H1 (cell line): ENCODE measurements around the gene C11orf58. TPM values are rescaled to one million over a fixed set of nuclear protein-coding genes. Genes with fewer than 3 reads are reported as not detected.

ENCODE experiments used
- CTCF ChIA-PET: fragments of 300-600 bp; sonication (Branson Sonifier 250); formaldehyde crosslinking; loops from one replicate; lab custom pipeline; 2021; ENCODE audit not compliant: partially characterized antibody; lab: Charles Lee
- POLR2A ChIA-PET: fragments of 300-600 bp; sonication (Branson Sonifier 250); formaldehyde crosslinking; loops from one replicate; lab custom pipeline; 2021; ENCODE audit warnings: inconsistent platforms; ENCODE audit not compliant: partially characterized antibody; lab: Charles Lee
- DNase-seq, 2 experiments: peaks; one replicate each; pipeline versions ENCODE4 v3.0.0 to v3.0.0-alpha.2; 2010 to 2022; ENCODE audit warnings: low spot score in 2 of 2, low read depth in 1 of 2, mixed read lengths in 1 of 2
- FAIRE-seq: peaks from 2 replicates; lab custom pipeline; 2011; peaks lifted over from hg19 to GRCh38; lab: Jason Lieb, UNC
- H2AFZ ChIP-seq: 2 replicates; pipeline ENCODE4 v1.8.1; 2012; ENCODE audit warnings: low read length, inconsistent platforms
- H2AK5ac ChIP-seq: 2 replicates; pipeline ENCODE4 v1.6.1; 2013; ENCODE audit warnings: low read depth, low read length
- H2BK120ac ChIP-seq: replicated peaks from 2 replicates; pipeline ENCODE3; 2013; ENCODE audit warnings: low read depth, low read length, inconsistent platforms
- H2BK12ac ChIP-seq: 2 replicates; pipeline ENCODE4 v1.6.1; 2013; ENCODE audit warnings: low read depth, low read length
- H2BK15ac ChIP-seq: 2 replicates; pipeline ENCODE4 v1.6.1; 2013; ENCODE audit warnings: low read length
- H2BK20ac ChIP-seq: 2 replicates; pipeline ENCODE4 v1.6.1; 2013; ENCODE audit warnings: low read length
- H2BK5ac ChIP-seq: 2 replicates; pipeline ENCODE4 v1.6.1; 2013; ENCODE audit warnings: low read depth, low read length
- H3K14ac ChIP-seq: 2 replicates; pipeline ENCODE4 v1.6.1; 2013; ENCODE audit warnings: inconsistent platforms; ENCODE audit not compliant: insufficient read length
- H3K18ac ChIP-seq: 2 replicates; pipeline ENCODE4 v1.6.1; 2013; ENCODE audit warnings: low read length; ENCODE audit errors: extremely low read depth
- H3K23ac ChIP-seq: 2 replicates; pipeline ENCODE4 v1.6.1; 2013; ENCODE audit warnings: inconsistent platforms; ENCODE audit not compliant: insufficient read length
- H3K23me2 ChIP-seq: 2 replicates; pipeline ENCODE4 v1.6.1; 2013; ENCODE audit warnings: low read depth, low read length
- H3K27ac ChIP-seq: 2 replicates; pipeline ENCODE4 v1.6.1; 2011; ENCODE audit warnings: low read depth, low read length, inconsistent platforms
- H3K27me3 ChIP-seq, 4 experiments: replicated peaks in 1 of 4; 1 replicate in 1 of 4; 2 replicates in 3 of 4; pipeline versions ENCODE4 v1.6.1 to v1.8.1; 2011 to 2013; ENCODE audit warnings: low read length in 3 of 4, mild to moderate bottlenecking in 3 of 4, inconsistent platforms in 2 of 4, mixed read lengths in 2 of 4, moderate library complexity in 1 of 4; ENCODE audit not compliant: control insufficient read depth in 3 of 4, insufficient read depth in 3 of 4; ENCODE audit errors: extremely low read depth in 1 of 4
- H3K36me3 ChIP-seq, 4 experiments: 2 replicates each; pipeline versions ENCODE4 v1.6.1 to v1.8.1; 2011 to 2013; ENCODE audit warnings: mild to moderate bottlenecking in 4 of 4, low read length in 3 of 4, moderate library complexity in 2 of 4, control low read depth in 1 of 4, inconsistent platforms in 1 of 4; ENCODE audit not compliant: insufficient read depth in 4 of 4, control insufficient read depth in 2 of 4
- H3K4ac ChIP-seq: replicated peaks from 2 replicates; pipeline ENCODE3; 2013; ENCODE audit warnings: low read length, low read depth, mixed read lengths, inconsistent platforms; ENCODE audit not compliant: insufficient read length
- H3K4me1 ChIP-seq, 4 experiments: replicated peaks in 1 of 4; 1 replicate in 1 of 4; 2 replicates in 3 of 4; pipeline versions ENCODE4 v1.6.1 to v1.8.1; 2011 to 2013; ENCODE audit warnings: low read length in 3 of 4, inconsistent platforms in 2 of 4, mixed read lengths in 1 of 4; ENCODE audit not compliant: insufficient read depth in 4 of 4, control insufficient read depth in 3 of 4
- H3K4me2 ChIP-seq, 2 experiments: 2 replicates each; pipeline versions ENCODE4 v1.6.1 to v1.8.1; 2011 to 2013; ENCODE audit warnings: low read depth in 2 of 2, low read length in 2 of 2, control low read depth in 1 of 2, inconsistent platforms in 1 of 2, mild to moderate bottlenecking in 1 of 2; ENCODE audit not compliant: insufficient read depth in 1 of 2
- H3K4me3 ChIP-seq, 4 experiments: fragments of 200-600, 300-600 bp in 1 of 4; sonication (generic), shearing (Covaris generic), sonication (Bioruptor Twin) in 1 of 4; 2 replicates each; pipeline versions ENCODE4 v1.5.1 to v1.8.1; 2011 to 2016; ENCODE audit warnings: low read length in 4 of 4, low read depth in 3 of 4, control low read depth in 2 of 4, inconsistent platforms in 2 of 4, mild to moderate bottlenecking in 2 of 4, mixed read lengths in 1 of 4, moderate library complexity in 1 of 4; ENCODE audit not compliant: insufficient read depth in 2 of 4; ENCODE audit errors: extremely low read depth in 1 of 4
- H3K56ac ChIP-seq: replicated peaks from 2 replicates; pipeline ENCODE3; 2013; ENCODE audit warnings: low read depth, mild to moderate bottlenecking, mixed read lengths, low read length, inconsistent platforms; ENCODE audit not compliant: insufficient read length
- H3K79me1 ChIP-seq: 2 replicates; pipeline ENCODE4 v1.6.1; 2013; ENCODE audit warnings: low read depth, low read length, control low read depth
- H3K79me2 ChIP-seq, 2 experiments: 2 replicates each; pipeline versions ENCODE4 v1.6.1 to v1.8.1; 2012 to 2013; ENCODE audit warnings: low read length in 2 of 2, mild to moderate bottlenecking in 2 of 2, inconsistent platforms in 1 of 2; ENCODE audit not compliant: insufficient read depth in 2 of 2, control insufficient read depth in 1 of 2
- H3K9ac ChIP-seq, 4 experiments: replicated peaks in 1 of 4; 1 replicate in 1 of 4; 2 replicates in 3 of 4; pipeline versions ENCODE4 v1.6.1 to v1.8.1; 2011 to 2013; ENCODE audit warnings: low read depth in 3 of 4, low read length in 3 of 4, control low read depth in 2 of 4, mild to moderate bottlenecking in 2 of 4, moderate library complexity in 2 of 4, inconsistent platforms in 1 of 4; ENCODE audit errors: extremely low read depth in 1 of 4
- H3K9me3 ChIP-seq, 2 experiments: 2 replicates each; pipeline versions ENCODE4 v1.6.1 to v1.8.1; 2012 to 2013; ENCODE audit warnings: mild to moderate bottlenecking in 2 of 2, moderate library complexity in 2 of 2, control low read depth in 1 of 2, inconsistent platforms in 1 of 2, low read depth in 1 of 2, low read length in 1 of 2, mixed read lengths in 1 of 2; ENCODE audit not compliant: insufficient read depth in 2 of 2
- H4K20me1 ChIP-seq, 2 experiments: replicated peaks in 1 of 2; 2 replicates each; pipeline versions ENCODE3 to v1.8.1; 2011 to 2013; ENCODE audit warnings: inconsistent platforms in 2 of 2, low read length in 2 of 2, mild to moderate bottlenecking in 1 of 2; ENCODE audit not compliant: insufficient read depth in 2 of 2, control insufficient read depth in 1 of 2
- H4K5ac ChIP-seq: 2 replicates; pipeline ENCODE4 v1.6.1; 2013; ENCODE audit warnings: low read length, low read depth, mixed read lengths, inconsistent platforms; ENCODE audit not compliant: insufficient read length
- H4K8ac ChIP-seq: 2 replicates; pipeline ENCODE4 v1.8.0; 2013; ENCODE audit warnings: mild to moderate bottlenecking, moderate library complexity, low read length, inconsistent platforms; ENCODE audit not compliant: insufficient read depth; ENCODE audit errors: extremely low read depth
- H4K91ac ChIP-seq: replicated peaks from 2 replicates; pipeline ENCODE3; 2013; ENCODE audit warnings: low read length, mixed read lengths, inconsistent platforms; ENCODE audit not compliant: insufficient read length
- ATF2 ChIP-seq: IDR thresholded peaks from 2 replicates; pipeline ENCODE4 v1.6.1; 2012; ENCODE audit warnings: low read length, inconsistent platforms
- CREB1 ChIP-seq: IDR thresholded peaks from 2 replicates; pipeline ENCODE4 v1.6.1; 2012; ENCODE audit warnings: inconsistent platforms
- CTBP2 ChIP-seq: IDR thresholded peaks from 2 replicates; pipeline ENCODE4 v1.7.0; 2011; ENCODE audit warnings: borderline replicate concordance, mild to moderate bottlenecking, moderate library complexity, mixed read lengths, low read length; ENCODE audit not compliant: insufficient read depth, insufficient read length
- FOSL1 ChIP-seq: IDR thresholded peaks from 2 replicates; pipeline ENCODE4 v1.6.1; 2011; ENCODE audit warnings: mild to moderate bottlenecking, low read depth, low read length, moderate library complexity; ENCODE audit not compliant: insufficient read depth
- GTF2F1 ChIP-seq: IDR thresholded peaks from 2 replicates; pipeline ENCODE4 v1.6.1; 2012; ENCODE audit warnings: low read depth, low read length, improper control_type of control experiment, borderline replicate concordance
- KDM5A ChIP-seq: fragments of 200-600 bp; IDR thresholded peaks from 2 replicates; pipeline ENCODE4 v1.7.1; 2012; ENCODE audit warnings: mild to moderate bottlenecking, low read length, inconsistent platforms, mixed read lengths
- MAFK ChIP-seq: IDR thresholded peaks from 2 replicates; pipeline ENCODE4 v1.6.1; 2012; ENCODE audit warnings: low read depth, mild to moderate bottlenecking, improper control_type of control experiment, low read length
- POLR2A ChIP-seq, 2 experiments: IDR thresholded peaks; 1 replicate in 1 of 2; 2 replicates in 1 of 2; pipeline ENCODE4 v1.6.1; 2011; ENCODE audit warnings: low read depth in 2 of 2, low read length in 2 of 2, mild to moderate bottlenecking in 2 of 2; ENCODE audit errors: control extremely low read depth in 1 of 2
- RAD21 ChIP-seq, 2 experiments: IDR thresholded peaks in 1 of 2; conservative IDR thresholded peaks in 1 of 2; 2 replicates each; pipeline ENCODE4 v1.6.1; 2011; ENCODE audit warnings: low read depth in 2 of 2, low read length in 2 of 2, improper control_type of control experiment in 1 of 2, inconsistent platforms in 1 of 2, mild to moderate bottlenecking in 1 of 2, moderate library complexity in 1 of 2
- RXRA ChIP-seq: IDR thresholded peaks from 2 replicates; pipeline ENCODE4 v1.6.1; 2011; ENCODE audit warnings: low read depth, mild to moderate bottlenecking, low read length, moderate library complexity; ENCODE audit not compliant: insufficient read depth
- TAF7 ChIP-seq: optimal IDR thresholded peaks from 2 replicates; pipeline ENCODE3; 2011; ENCODE audit warnings: low read depth, mild to moderate bottlenecking, inconsistent platforms, low read length, moderate library complexity, borderline replicate concordance
- TBP ChIP-seq: IDR thresholded peaks from 2 replicates; pipeline ENCODE4 v1.6.1; 2011; ENCODE audit warnings: low read depth, low read length, improper control_type of control experiment
- WGBS, 2 experiments: shearing (Covaris generic) in 1 of 2; methylation state at CpG; one replicate each; pipeline versions ENCODE4 v1.1.6 to v1.1.7; 2013 to 2015; ENCODE audit warnings: low lambda C conversion rate in 2 of 2, mixed read lengths in 2 of 2, inconsistent platforms in 1 of 2, low coverage in 1 of 2, missing lambda C conversion rate in 1 of 2; ENCODE audit not compliant: insufficient replicate concordance in 2 of 2, insufficient coverage in 1 of 2, insufficient read length in 1 of 2; ENCODE audit errors: extremely low coverage in 1 of 2, missing lambda C conversion rate in 1 of 2; 5-methylcytosine and 5-hydroxymethylcytosine counted together
- polyA plus RNA-seq, 7 experiments: library from polyadenylated mRNA; depleted of rRNA in 3 of 7; stranded (reverse) in 5 of 7; unstranded in 2 of 7; fragments of >200 nt in 5 of 7; fragments of 200-250 nt in 2 of 7; gene quantifications; 1 replicate in 5 of 7; 2 replicates in 1 of 7; 4 replicates in 1 of 7; pipeline versions ENCODE4 v1.2.1 to v1.2.3, GENCODE V29; 2011 to 2013; ENCODE audit warnings: missing spikeins in 2 of 7, mixed read lengths in 2 of 7
- total RNA-seq: library from RNA; stranded (reverse); fragmentation: NEBNext Ultra II Directional; extraction: Animal tissue kit (Norgen Biotek cat#: 25700); gene quantifications from 2 replicates; pipeline ENCODE4 v1.2.1, GENCODE V29; 2021

Gene C11orf58
- total and polyA plus RNA-seq, 2 of the 8 experiments (the other 6 are each of a cell fraction or from before 2014, with no cell fraction given) = 70.7 to 181 TPM

GRCh38 chr11:16799221-16799620 lies 60.8 kb downstream of the C11orf58 start:
- Histone ChIP-seq H3K18ac (no peak overlapping the region), H3K9me3 (no peaks in the 10 kb centered on the region), H4K8ac (no peak overlapping the region), H4K5ac (no peak overlapping the region), H3K4me1 (no peaks in the 10 kb centered on the region), H2BK5ac (no peak overlapping the region), H3K79me1 (no peaks in the 10 kb centered on the region), H3K4ac (no peak overlapping the region), H3K27ac (no peak overlapping the region), H4K91ac (no peak overlapping the region), H3K79me2 (no peaks in the 10 kb centered on the region), H2BK120ac (no peak overlapping the region), H3K27me3 (no peaks in the 10 kb centered on the region), H3K9ac (no peak overlapping the region), H3K4me3 (no peak overlapping the region), H4K20me1 (no peaks in the 10 kb centered on the region), H3K23me2 (no peaks in the 10 kb centered on the region), H3K14ac (no peak overlapping the region), H2AK5ac (no peak overlapping the region), H3K36me3 (peaks cover 0 to 4% (median 2%) of the 10 kb centered on the region in 4 experiments; a peak in 3 of 8 replicates), H2BK20ac (no peak overlapping the region), H2BK15ac (no peak overlapping the region), H2BK12ac (no peak overlapping the region), H3K4me2 (no peak overlapping the region), H3K56ac (no peak overlapping the region), H3K23ac (no peak overlapping the region), H2AFZ (no peak overlapping the region)
- FAIRE-seq (no peak), DNase-seq (no peak)
- ChIA-PET CTCF (no interaction called here), POLR2A (no interaction called here)
- 88% methylated on average over 1 of the region's 1 CpG; no CpG with 5 or more reads in 1 of the 2 experiments for WGBS, 2 experiments
- no peak for TF ChIP-seq RAD21 (IDR thresholded peaks at IDR 0.05 in 1 of 2, conservative IDR thresholded peaks at IDR 0.05 in 1 of 2; ENCODE audit: low read depth in 2 of 2, low read length in 2 of 2)
- TF ChIP-seq GTF2F1 = no peak
- TF ChIP-seq POLR2A (IDR thresholded peaks at IDR 0.05; ENCODE audit: control extremely low read depth in 1 of 2, low read depth in 2 of 2, low read length in 2 of 2) = no peak
- TF ChIP-seq CREB1 = no peak
- TF ChIP-seq FOSL1 = no peak
- TF ChIP-seq TBP = no peak
- TF ChIP-seq CTBP2 = no peak
- TF ChIP-seq MAFK = no peak
- no peak for TF ChIP-seq ATF2
- no peak for TF ChIP-seq TAF7
- no peak for TF ChIP-seq RXRA
- TF ChIP-seq KDM5A = no peak
